ENCODE results near the gene PROX2.

- TF ChIP-seq CTCF (IDR thresholded peaks at IDR 0.05 in 4 of 5, conservative IDR thresholded peaks at IDR 0.05 in 1 of 5) (no peak), POLR2A (IDR thresholded peaks at IDR 0.05) (no peak)
Observed at GRCh38 chr14:74843653-74844052, 32.3 kb downstream of the PROX2 start.
